RWPE2 (cell line): ENCODE results near the gene NQO2.

Source experiments
- ATAC-seq: fragments of 200-7000 bp; cut with Tn5 transposase; 3 replicates; pipeline ENCODE4 v1.9.1; 2021; ENCODE audit warnings: low read depth
- DNase-seq: peaks from one replicate; pipeline ENCODE4 v3.0.0-alpha.2; 2020; ENCODE audit warnings: low spot score
- H3K27ac ChIP-seq: fragments of 450-650 bp; 2 replicates; pipeline ENCODE4 v1.5.1; 2017; ENCODE audit warnings: mild to moderate bottlenecking; ENCODE audit not compliant: poor library complexity, severe bottlenecking
- H3K27me3 ChIP-seq: fragments of 250-450 bp; sonication (Bioruptor Pico); 2 replicates; pipeline ENCODE4 v1.5.1; 2021; ENCODE audit warnings: mild to moderate bottlenecking, moderate library complexity; ENCODE audit not compliant: insufficient read depth, poor library complexity, severe bottlenecking
- H3K36me3 ChIP-seq: fragments of 250-450 bp; sonication (Bioruptor Pico); 2 replicates; pipeline ENCODE4 v1.5.1; 2020; ENCODE audit warnings: low read depth, mild to moderate bottlenecking, moderate library complexity
- H3K4me1 ChIP-seq: fragments of 250-450 bp; sonication (Bioruptor Pico); 2 replicates; pipeline ENCODE4 v1.5.1; 2021; ENCODE audit warnings: mild to moderate bottlenecking, moderate library complexity; ENCODE audit not compliant: insufficient read depth, poor library complexity, severe bottlenecking
- H3K4me3 ChIP-seq: fragments of 250-450 bp; sonication (Bioruptor Pico); 2 replicates; pipeline ENCODE4 v1.5.1; 2021; ENCODE audit warnings: mild to moderate bottlenecking, moderate library complexity; ENCODE audit not compliant: severe bottlenecking
- H3K9me3 ChIP-seq: fragments of 250-450 bp; sonication (Bioruptor Pico); 2 replicates; pipeline ENCODE4 v1.5.1; 2021; ENCODE audit warnings: mild to moderate bottlenecking, moderate library complexity; ENCODE audit not compliant: severe bottlenecking
- TF ChIP-seq, protein P1 (sequence below): fragments of 450-650 bp; IDR thresholded peaks from one replicate; pipeline ENCODE4 v1.5.1; 2017; ENCODE audit warnings: mild to moderate bottlenecking, moderate library complexity; ENCODE audit not compliant: poor library complexity, severe bottlenecking

Gene NQO2

DNA sequence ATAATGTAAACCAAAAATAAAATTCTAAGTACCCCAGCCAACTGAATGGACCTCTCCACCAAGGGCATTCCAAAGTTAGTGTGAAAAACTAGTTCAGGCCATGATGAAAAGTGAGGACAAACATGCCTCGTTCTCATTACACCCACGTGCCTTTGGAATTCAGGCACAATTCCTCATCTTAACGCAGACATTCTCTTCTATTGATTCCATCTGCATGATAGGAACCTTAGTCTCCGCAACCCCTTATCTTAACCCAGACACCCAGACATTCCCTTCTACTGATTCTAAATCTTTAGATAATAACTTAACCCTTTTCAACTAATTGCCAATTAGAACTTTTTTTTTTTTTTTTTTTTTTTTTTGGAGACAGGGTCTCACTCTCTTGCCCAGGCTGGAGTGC lies 20.8 kb upstream of the NQO2 start:
- Histone ChIP-seq H3K4me3 (no peak overlapping the region), H3K36me3 (no peaks in the 10 kb centered on the region), H3K9me3 (no peaks in the 10 kb centered on the region), H3K27me3 (no peaks in the 10 kb centered on the region), H3K27ac (no peak overlapping the region), H3K4me1 (peaks cover 39% of the 10 kb centered on the region)
- no peak for DNase-seq
- ATAC-seq = no peak
- TF ChIP-seq, protein P1, sequence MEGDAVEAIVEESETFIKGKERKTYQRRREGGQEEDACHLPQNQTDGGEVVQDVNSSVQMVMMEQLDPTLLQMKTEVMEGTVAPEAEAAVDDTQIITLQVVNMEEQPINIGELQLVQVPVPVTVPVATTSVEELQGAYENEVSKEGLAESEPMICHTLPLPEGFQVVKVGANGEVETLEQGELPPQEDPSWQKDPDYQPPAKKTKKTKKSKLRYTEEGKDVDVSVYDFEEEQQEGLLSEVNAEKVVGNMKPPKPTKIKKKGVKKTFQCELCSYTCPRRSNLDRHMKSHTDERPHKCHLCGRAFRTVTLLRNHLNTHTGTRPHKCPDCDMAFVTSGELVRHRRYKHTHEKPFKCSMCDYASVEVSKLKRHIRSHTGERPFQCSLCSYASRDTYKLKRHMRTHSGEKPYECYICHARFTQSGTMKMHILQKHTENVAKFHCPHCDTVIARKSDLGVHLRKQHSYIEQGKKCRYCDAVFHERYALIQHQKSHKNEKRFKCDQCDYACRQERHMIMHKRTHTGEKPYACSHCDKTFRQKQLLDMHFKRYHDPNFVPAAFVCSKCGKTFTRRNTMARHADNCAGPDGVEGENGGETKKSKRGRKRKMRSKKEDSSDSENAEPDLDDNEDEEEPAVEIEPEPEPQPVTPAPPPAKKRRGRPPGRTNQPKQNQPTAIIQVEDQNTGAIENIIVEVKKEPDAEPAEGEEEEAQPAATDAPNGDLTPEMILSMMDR = no peak

DNA sequence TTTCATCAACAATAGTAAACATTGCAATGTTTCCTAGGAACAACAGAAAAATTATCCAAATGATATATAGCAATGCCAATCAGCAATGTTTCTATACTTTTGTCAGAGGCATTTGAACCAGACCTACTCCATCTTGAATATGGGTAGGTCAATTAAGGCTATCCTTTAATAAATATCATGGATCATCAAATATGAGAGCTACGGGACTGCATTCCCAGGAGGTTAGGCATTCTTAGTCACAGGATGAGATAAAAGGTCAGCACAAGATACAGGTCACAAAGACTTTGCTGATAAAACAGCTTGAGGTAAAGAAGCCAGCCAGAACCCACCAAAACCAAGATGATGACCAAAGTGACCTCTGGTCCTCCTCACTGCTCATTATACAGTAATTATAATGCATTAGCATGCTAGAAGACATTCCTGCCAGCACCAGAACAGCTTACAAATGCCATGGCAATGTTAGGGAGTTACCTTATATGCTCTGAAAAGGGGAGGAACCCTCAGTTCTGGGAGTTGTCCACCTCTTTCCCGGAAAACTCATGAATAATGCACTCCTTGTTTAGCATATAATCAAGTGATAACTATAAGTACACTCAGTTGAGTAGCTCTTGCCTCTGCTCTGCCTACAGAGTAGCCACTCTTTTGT lies 19.8 kb upstream of the NQO2 start:
- no peak for DNase-seq
- TF ChIP-seq, protein P1 = no peak
- Histone ChIP-seq H3K27me3 (no peaks in the 10 kb centered on the region), H3K4me3 (no peak overlapping the region), H3K4me1 (peaks cover 39% of the 10 kb centered on the region), H3K27ac (no peak overlapping the region), H3K9me3 (no peaks in the 10 kb centered on the region), H3K36me3 (no peaks in the 10 kb centered on the region)
- no peak for ATAC-seq

DNA sequence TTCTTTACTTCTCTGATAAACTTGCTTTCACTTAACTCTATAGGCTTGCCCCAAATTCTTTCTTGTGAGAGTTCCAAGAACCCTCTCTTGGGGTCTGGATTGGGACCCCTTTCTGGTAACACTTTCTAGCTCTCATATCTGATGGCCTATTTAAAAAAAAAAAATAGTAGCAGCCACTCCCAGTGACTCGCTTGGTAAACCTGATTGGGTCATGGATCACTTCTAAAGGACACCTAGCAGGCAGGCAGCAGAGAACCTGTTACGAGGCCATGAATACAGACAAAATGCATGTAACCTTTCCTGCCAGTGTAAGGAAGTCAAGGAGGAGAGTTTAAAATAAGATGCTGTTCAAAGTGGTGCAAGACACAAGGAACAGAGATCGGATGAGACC lies 19.2 kb upstream of the NQO2 start:
- no peak overlapping the region for H3K4me3 ChIP-seq
- ATAC-seq = no peak
- H3K27me3 ChIP-seq = no peaks in the 10 kb centered on the region
- no peak for DNase-seq
- H3K4me1 ChIP-seq = peaks cover 39% of the 10 kb centered on the region
- H3K9me3 ChIP-seq = no peaks in the 10 kb centered on the region
- no peaks in the 10 kb centered on the region for H3K36me3 ChIP-seq
- no peak overlapping the region for H3K27ac ChIP-seq
- TF ChIP-seq, protein P1 = no peak

DNA sequence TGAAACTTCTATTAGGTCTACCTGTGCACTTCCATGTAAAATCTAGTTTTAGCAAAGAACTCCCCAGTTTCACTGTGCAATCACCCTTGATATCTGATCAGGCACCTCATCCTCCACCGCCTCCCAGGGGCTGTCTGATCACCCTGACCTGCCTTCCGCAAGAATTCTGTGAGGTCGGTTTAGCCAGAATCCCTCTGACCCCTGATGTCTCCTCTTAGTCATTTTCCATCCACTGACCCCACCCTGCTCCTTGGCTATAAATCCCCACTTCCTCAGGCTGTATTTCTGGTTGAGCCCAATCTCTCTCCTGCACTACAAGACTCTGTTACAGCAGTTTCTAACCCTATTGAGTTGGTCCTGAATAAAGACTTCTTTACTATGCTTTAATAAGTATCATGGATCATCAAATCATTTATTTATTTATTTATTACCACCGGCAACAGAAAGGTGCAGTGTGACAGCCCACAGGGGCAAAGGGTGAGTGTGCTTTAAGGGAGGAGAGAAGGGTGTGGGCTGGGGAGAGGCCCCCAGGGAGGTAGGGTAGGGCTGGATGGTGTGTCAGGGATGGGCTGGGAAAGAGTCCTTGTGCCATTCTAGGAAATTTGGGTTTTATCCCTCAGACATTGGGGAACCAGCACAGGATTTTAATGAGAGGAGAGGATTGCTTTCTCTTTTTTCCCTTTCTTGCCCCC lies 17.1 kb upstream of the NQO2 start:
- Histone ChIP-seq H3K27ac (no peak overlapping the region), H3K9me3 (no peaks in the 10 kb centered on the region), H3K27me3 (no peaks in the 10 kb centered on the region), H3K4me3 (no peak overlapping the region), H3K4me1 (peaks cover 44% of the 10 kb centered on the region), H3K36me3 (no peaks in the 10 kb centered on the region)
- TF ChIP-seq, protein P1 = no peak
- ATAC-seq (no peak), DNase-seq (no peak)
